ENCODE results near the gene SEPTIN5. TPM values are rescaled to one million over a fixed set of nuclear protein-coding genes. Genes with fewer than 3 reads are reported as not detected.

Gene SEPTIN5
- total RNA-seq, 1 experiment from 2014 or later = 1.00 TPM

- no peaks in the 10 kb centered on the region for H3K9me3 Mint-ChIP-seq (ENCODE audit: unreplicated experiment)
Measured at GRCh38 chr22:19715188-19715930, 1.1 kb downstream of the SEPTIN5 start.

GRCh38 chr22:19716041-19716828, 1.9 kb downstream of the SEPTIN5 start:
- ChIA-PET POLR2A (no interaction called here), CTCF (interaction anchor here (0.6 to 1.6 kb wide), 3 partner anchors 11 to 27 kb away, joined by 3 read pairs; no protein-coding TSS in a partner anchor)
- no TSS peak for BruUV-seq (replicated peaks)
- no peak overlapping the region for H3K4me3 Mint-ChIP-seq (ENCODE audit: unreplicated experiment)
- Histone ChIP-seq H3K36me3 (ENCODE audit: control insufficient read depth, insufficient read depth, low read length) (no peaks in the 10 kb centered on the region), H3K9me3 (no peaks in the 10 kb centered on the region), H3K4me3 (ENCODE audit: low read depth, low read length) (no peak overlapping the region), H3K4me1 (peaks cover 7% of the 10 kb centered on the region; the same call in 1 of the 2 replicates), H3K27me3 (replicated peaks; ENCODE audit: control insufficient read depth, insufficient read depth, low read length) (no peaks in the 10 kb centered on the region)
- H3K36me3 Mint-ChIP-seq (ENCODE audit: insufficient read depth, unreplicated experiment) = no peaks in the 10 kb centered on the region
- no peaks in the 10 kb centered on the region for H3K9me3 Mint-ChIP-seq (ENCODE audit: unreplicated experiment)
- H3K27ac Mint-ChIP-seq (ENCODE audit: unreplicated experiment) = no peak overlapping the region
- H3K4me1 Mint-ChIP-seq (ENCODE audit: low read depth, unreplicated experiment) = no peaks in the 10 kb centered on the region
- intact Hi-C loops (cut with micrococcal nuclease; ENCODE audit: unreplicated experiment) = loop anchor here (5.0 to 10.0 kb wide), 2 partner anchors 34 to 81 kb away; no protein-coding TSS in a partner anchor
- no peak for TF ChIP-seq CTCF (IDR thresholded peaks at IDR 0.05; ENCODE audit: insufficient read depth in 1 of 2, low read depth in 1 of 2, low read length in 1 of 2, severe bottlenecking in 1 of 2, unreplicated experiment in 1 of 2)
- H3K27me3 Mint-ChIP-seq (ENCODE audit: insufficient read depth, unreplicated experiment) = peaks cover 6% of the 10 kb centered on the region
- DNase-seq = no peak

More at GRCh38 chr22:19715188-19715930, 1.1 kb downstream of the SEPTIN5 start:
- Mint-ChIP-seq H3K27me3 (ENCODE audit: insufficient read depth, unreplicated experiment) (peaks cover 6% of the 10 kb centered on the region), H3K4me3 (ENCODE audit: unreplicated experiment) (peak overlapping the region; percentile 68), H3K36me3 (ENCODE audit: insufficient read depth, unreplicated experiment) (no peaks in the 10 kb centered on the region), H3K4me1 (ENCODE audit: low read depth, unreplicated experiment) (no peaks in the 10 kb centered on the region), H3K27ac (ENCODE audit: unreplicated experiment) (no peak overlapping the region)
- ChIA-PET POLR2A (no interaction called here), CTCF (interaction anchor here (1.3 to 1.6 kb wide), 2 partner anchors 10 to 16 kb away, joined by 3 read pairs; no protein-coding TSS in a partner anchor)
- TF ChIP-seq CTCF (IDR thresholded peaks at IDR 0.05; ENCODE audit: insufficient read depth in 1 of 2, low read depth in 1 of 2, low read length in 1 of 2, severe bottlenecking in 1 of 2, unreplicated experiment in 1 of 2) = no peak
- H3K9me3 ChIP-seq = no peaks in the 10 kb centered on the region
- BruUV-seq (replicated peaks) = no TSS peak
- peaks cover 7% of the 10 kb centered on the region; the same call in 1 of the 2 replicates for H3K4me1 ChIP-seq
- no peak for DNase-seq
- intact Hi-C loops (cut with micrococcal nuclease; ENCODE audit: unreplicated experiment) = loop anchor here (5.0 to 10.0 kb wide), 2 partner anchors 33 to 81 kb away; no protein-coding TSS in a partner anchor
- peak overlapping the region; percentile 54 for H3K4me3 ChIP-seq (ENCODE audit: low read depth, low read length)
- no peaks in the 10 kb centered on the region for H3K36me3 ChIP-seq (ENCODE audit: control insufficient read depth, insufficient read depth, low read length)
- no peaks in the 10 kb centered on the region for H3K27me3 ChIP-seq (replicated peaks; ENCODE audit: control insufficient read depth, insufficient read depth, low read length)

- no peak for TF ChIP-seq CTCF (IDR thresholded peaks at IDR 0.05; ENCODE audit: insufficient read depth in 1 of 2, low read depth in 1 of 2, low read length in 1 of 2, severe bottlenecking in 1 of 2, unreplicated experiment in 1 of 2)
- Histone ChIP-seq H3K4me1 (peaks cover 7% of the 10 kb centered on the region; the same call in 1 of the 2 replicates), H3K9me3 (no peaks in the 10 kb centered on the region), H3K4me3 (ENCODE audit: low read depth, low read length) (no peak overlapping the region), H3K36me3 (ENCODE audit: control insufficient read depth, insufficient read depth, low read length) (no peaks in the 10 kb centered on the region), H3K27me3 (replicated peaks; ENCODE audit: control insufficient read depth, insufficient read depth, low read length) (no peaks in the 10 kb centered on the region)
- H3K4me1 Mint-ChIP-seq (ENCODE audit: low read depth, unreplicated experiment) = no peaks in the 10 kb centered on the region
- no peaks in the 10 kb centered on the region for H3K9me3 Mint-ChIP-seq (ENCODE audit: unreplicated experiment)
- POLR2A ChIA-PET = no interaction called here
- H3K4me3 Mint-ChIP-seq (ENCODE audit: unreplicated experiment) = no peak overlapping the region
- DNase-seq = no peak
- H3K27ac Mint-ChIP-seq (ENCODE audit: unreplicated experiment) = no peak overlapping the region
- no TSS peak for BruUV-seq (replicated peaks)
- CTCF ChIA-PET = interaction anchor here (0.6 to 0.8 kb wide), 2 partner anchors 14 to 28 kb away, joined by 3 to 4 read pairs; no protein-coding TSS in a partner anchor
- peaks cover 6% of the 10 kb centered on the region for H3K27me3 Mint-ChIP-seq (ENCODE audit: insufficient read depth, unreplicated experiment)
- H3K36me3 Mint-ChIP-seq (ENCODE audit: insufficient read depth, unreplicated experiment) = no peaks in the 10 kb centered on the region
- intact Hi-C loops (cut with micrococcal nuclease; ENCODE audit: unreplicated experiment) = loop anchor here (5.0 to 10.0 kb wide), 2 partner anchors 34 to 82 kb away; no protein-coding TSS in a partner anchor
Measured at GRCh38 chr22:19716829-19717105, 2.5 kb downstream of the SEPTIN5 start.

Data from Caco-2 (cell line).